Measurements from ENCODE around the gene TSPY10.
"Not testable (repeated sequence)": the region's sequence is repeated elsewhere in the genome, so short reads cannot be mapped to it uniquely, and the experiment has no call there.

Gene TSPY10, protein sequence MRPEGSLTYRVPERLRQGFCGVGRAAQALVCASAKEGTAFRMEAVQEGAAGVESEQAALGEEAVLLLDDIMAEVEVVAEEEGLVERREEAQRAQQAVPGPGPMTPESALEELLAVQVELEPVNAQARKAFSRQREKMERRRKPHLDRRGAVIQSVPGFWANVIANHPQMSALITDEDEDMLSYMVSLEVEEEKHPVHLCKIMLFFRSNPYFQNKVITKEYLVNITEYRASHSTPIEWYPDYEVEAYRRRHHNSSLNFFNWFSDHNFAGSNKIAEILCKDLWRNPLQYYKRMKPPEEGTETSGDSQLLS

DNA sequence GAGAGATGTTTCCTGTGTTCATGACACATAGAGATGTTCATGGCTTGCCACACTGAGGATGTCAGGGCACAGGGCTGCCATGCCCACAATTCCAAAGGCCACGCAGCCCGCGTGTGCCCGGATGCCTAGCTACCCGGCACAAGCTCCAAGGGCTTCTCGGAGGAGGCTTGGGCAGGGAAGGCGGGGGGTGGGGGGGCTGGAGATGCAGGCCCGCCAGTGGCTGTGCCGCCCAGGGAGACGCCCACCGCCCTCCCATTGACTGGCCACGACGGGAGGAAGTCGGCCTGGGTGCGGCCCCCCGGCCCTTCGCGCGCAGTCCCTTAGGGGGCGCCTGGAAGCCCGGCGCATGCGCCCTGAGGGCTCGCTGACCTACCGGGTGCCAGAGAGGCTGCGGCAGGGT, at the start of gene TSPY10:
TSPY10 (plus strand) TSS at position 301 of the 400 bp plus-strand sequence; CDS start at position 347, 46 bp downstream.
- ATAC-seq, H3K4me3 Mint-ChIP-seq: not testable (repeated sequence)

DNA sequence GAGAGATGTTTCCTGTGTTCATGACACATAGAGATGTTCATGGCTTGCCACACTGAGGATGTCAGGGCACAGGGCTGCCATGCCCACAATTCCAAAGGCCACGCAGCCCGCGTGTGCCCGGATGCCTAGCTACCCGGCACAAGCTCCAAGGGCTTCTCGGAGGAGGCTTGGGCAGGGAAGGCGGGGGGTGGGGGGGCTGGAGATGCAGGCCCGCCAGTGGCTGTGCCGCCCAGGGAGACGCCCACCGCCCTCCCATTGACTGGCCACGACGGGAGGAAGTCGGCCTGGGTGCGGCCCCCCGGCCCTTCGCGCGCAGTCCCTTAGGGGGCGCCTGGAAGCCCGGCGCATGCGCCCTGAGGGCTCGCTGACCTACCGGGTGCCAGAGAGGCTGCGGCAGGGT, 40.7 kb upstream of the TSPY10 start, which contains the start of gene TSPY9:
TSPY9 (plus strand) TSS at position 301 of the 400 bp plus-strand sequence; CDS start at position 347, 46 bp downstream.
- not testable (repeated sequence) for H3K4me3 Mint-ChIP-seq; H3K27me3 Mint-ChIP-seq; H3K27ac Mint-ChIP-seq; DNase-seq; H3K4me1 Mint-ChIP-seq; H3K36me3 Mint-ChIP-seq (ENCODE audit: low read depth); H3K9me3 Mint-ChIP-seq; ATAC-seq

More for the DNA sequence above, at the start of gene TSPY10:
- H3K9me3 Mint-ChIP-seq; H3K36me3 Mint-ChIP-seq (ENCODE audit: low read depth); DNase-seq; H3K27ac Mint-ChIP-seq; H3K4me1 Mint-ChIP-seq; H3K27me3 Mint-ChIP-seq: not testable (repeated sequence)

DNA sequence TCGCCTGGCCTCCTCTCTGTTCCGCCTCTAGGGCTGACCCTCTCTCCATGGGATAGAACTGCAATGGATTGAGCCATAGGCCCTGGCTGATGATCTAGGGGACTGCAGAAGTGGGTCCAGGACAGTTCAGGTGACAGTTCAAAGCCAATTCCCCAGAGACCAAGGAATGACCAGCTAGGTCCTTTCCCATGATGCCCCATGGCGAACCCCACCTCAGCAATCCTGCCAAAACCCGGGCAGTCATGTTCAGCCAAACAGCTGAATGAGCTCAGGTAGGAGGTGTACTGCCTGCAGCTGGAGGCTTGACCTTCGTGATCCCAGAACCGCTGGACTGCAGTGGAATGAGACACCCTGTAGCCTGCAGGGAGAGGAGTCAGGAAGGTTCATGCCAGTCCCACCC, 23.3 kb upstream of the TSPY10 start:
- H3K4me3 Mint-ChIP-seq; H3K9me3 Mint-ChIP-seq; H3K36me3 Mint-ChIP-seq (ENCODE audit: low read depth); H3K27ac Mint-ChIP-seq; ATAC-seq; DNase-seq; H3K27me3 Mint-ChIP-seq; H3K4me1 Mint-ChIP-seq: not testable (repeated sequence)

DNA sequence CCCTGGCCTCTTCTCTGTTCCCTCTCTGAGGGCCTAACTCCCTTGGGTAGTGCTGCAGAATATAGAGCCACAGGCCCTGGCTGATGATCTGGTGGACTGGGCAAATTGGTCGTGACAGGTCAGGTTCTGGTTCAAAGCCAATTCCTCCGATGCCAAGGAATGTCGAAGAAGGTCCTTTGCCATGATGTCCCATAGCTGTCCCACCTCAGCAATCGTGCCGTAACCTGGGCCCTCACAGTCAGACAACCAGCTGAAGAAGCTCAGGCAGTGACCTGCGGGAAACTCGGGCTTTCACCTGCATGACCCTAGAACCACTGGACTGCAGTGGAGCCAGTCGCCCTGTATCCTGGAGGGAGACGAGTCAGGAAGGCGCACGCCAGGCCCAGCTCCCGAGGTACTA, 11.4 kb upstream of the TSPY10 start:
- not testable (repeated sequence) for H3K36me3 Mint-ChIP-seq (ENCODE audit: low read depth); DNase-seq; H3K4me1 Mint-ChIP-seq

More for the DNA sequence above, 11.4 kb upstream of the TSPY10 start:
- H3K9me3 Mint-ChIP-seq, H3K27me3 Mint-ChIP-seq, H3K4me3 Mint-ChIP-seq, H3K27ac Mint-ChIP-seq, ATAC-seq: not testable (repeated sequence)

Data from activated naive CD8-positive, alpha-beta T cell treated with anti-CD3 and anti-CD28 coated beads, Interleukin-2, amount 50 U/mL, for 24 hours (primary cell).